GM23338 (cell line): ENCODE data around the gene ATG2A.

Source experiments
- EZH2phosphoT487 ChIP-seq: fragments of 200-600 bp; sonication (generic); IDR thresholded peaks from one replicate; pipeline ENCODE4 v1.8.1; 2018; ENCODE audit warnings: antibody characterized with exemption; ENCODE audit not compliant: unreplicated experiment
- JUNB ChIP-seq: IDR thresholded peaks from one replicate; pipeline ENCODE4 v1.6.1; 2016; ENCODE audit warnings: antibody characterized with exemption; ENCODE audit not compliant: unreplicated experiment
- NANOG ChIP-seq: IDR thresholded peaks from 2 replicates; pipeline ENCODE4 v1.6.1; 2016; ENCODE audit warnings: antibody characterized with exemption, borderline replicate concordance
- TF ChIP-seq, protein P1 (sequence below), 2 experiments: fragments of 200-600 bp in 1 of 2; sonication (generic) in 1 of 2; conservative IDR thresholded peaks; 2 replicates each; pipeline versions ENCODE4 v1.5.1 to v1.6.1; 2016 to 2017; ENCODE audit warnings: antibody characterized with exemption in 2 of 2, low read depth in 2 of 2, mild to moderate bottlenecking in 2 of 2, moderate library complexity in 1 of 2

DNA sequence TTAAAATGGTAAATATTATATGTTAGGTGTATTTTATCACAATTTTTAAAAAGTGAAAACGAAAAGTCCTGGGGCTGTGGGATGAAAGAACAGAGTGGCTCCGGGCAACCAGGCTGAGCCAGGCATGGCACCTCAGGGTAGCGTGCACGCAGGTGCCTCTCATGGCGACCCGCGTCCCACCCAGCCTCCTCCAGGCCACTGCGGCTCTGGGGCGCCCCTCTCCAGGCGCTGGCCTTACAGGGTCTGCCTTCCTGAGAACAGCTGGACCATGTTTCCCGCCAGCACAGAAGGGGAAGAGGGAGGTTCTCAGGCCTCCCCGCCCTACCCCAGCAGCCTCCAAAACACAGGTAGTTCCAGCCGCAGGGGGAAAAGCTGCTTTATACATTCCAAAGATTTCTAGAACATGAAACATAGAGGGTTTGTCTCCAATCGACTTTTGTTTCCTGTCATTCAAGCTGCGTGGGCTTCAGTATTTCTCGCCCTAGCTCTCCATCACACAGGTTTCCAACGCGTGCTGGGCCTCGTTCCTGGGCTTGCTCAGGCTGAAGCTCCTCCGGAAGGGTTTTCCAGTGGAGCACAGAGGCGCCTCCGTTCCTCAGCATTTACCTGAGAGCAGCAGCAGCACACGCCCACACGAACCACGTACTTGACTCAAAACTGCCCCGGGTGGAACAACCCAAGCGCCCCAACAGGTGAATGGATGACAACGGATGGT lies 49.1 kb downstream of the ATG2A start:
- no peak for TF ChIP-seq EZH2phosphoT487
- no peak for TF ChIP-seq NANOG
- TF ChIP-seq, protein P1, sequence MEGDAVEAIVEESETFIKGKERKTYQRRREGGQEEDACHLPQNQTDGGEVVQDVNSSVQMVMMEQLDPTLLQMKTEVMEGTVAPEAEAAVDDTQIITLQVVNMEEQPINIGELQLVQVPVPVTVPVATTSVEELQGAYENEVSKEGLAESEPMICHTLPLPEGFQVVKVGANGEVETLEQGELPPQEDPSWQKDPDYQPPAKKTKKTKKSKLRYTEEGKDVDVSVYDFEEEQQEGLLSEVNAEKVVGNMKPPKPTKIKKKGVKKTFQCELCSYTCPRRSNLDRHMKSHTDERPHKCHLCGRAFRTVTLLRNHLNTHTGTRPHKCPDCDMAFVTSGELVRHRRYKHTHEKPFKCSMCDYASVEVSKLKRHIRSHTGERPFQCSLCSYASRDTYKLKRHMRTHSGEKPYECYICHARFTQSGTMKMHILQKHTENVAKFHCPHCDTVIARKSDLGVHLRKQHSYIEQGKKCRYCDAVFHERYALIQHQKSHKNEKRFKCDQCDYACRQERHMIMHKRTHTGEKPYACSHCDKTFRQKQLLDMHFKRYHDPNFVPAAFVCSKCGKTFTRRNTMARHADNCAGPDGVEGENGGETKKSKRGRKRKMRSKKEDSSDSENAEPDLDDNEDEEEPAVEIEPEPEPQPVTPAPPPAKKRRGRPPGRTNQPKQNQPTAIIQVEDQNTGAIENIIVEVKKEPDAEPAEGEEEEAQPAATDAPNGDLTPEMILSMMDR (conservative IDR thresholded peaks at IDR 0.05; ENCODE audit: low read depth in 2 of 2): no peak
- no peak for TF ChIP-seq JUNB
